GM21576 (cell line): Measurements from ENCODE around the gene MRPS18B.
"Not testable (repeated sequence)": the region's sequence is repeated elsewhere in the genome, so short reads cannot be mapped to it uniquely, and the experiment has no call there.

Experiments
- ATAC-seq: cut with Tn5 transposase; IDR thresholded peaks from one replicate; pipeline ENCODE4 v1.9.1; 2021; ENCODE audit warnings: mild to moderate bottlenecking, moderate library complexity; ENCODE audit not compliant: unreplicated experiment

The MRPS18B gene

GRCh38 chr6:30617565-30618269, at the start of gene MRPS18B:
TSS of gene MRPS18B (plus strand) at chr6:30617840. CDS start at chr6:30617866, 26 bp downstream.
- peak; percentile 70 for ATAC-seq

- ATAC-seq: no peak
Measured at GRCh38 chr6:30568245-30568644, 49.4 kb upstream of the MRPS18B start.

GRCh38 chr6:30570263-30570662, 47.4 kb upstream of the MRPS18B start:
- no peak for ATAC-seq

GRCh38 chr6:30570740-30571074, 46.9 kb upstream of the MRPS18B start:
- peak; percentile 7 for ATAC-seq

GRCh38 chr6:30571075-30571761, 46.4 kb upstream of the MRPS18B start, which contains the start of gene ABCF1:
TSS of gene ABCF1 (plus strand) at chr6:30571442. CDS start at chr6:30571488, 46 bp downstream.
- peak; percentile 91 for ATAC-seq

GRCh38 chr6:30571762-30572082, 45.9 kb upstream of the MRPS18B start:
- ATAC-seq: no peak

GRCh38 chr6:30572148-30572547, 45.5 kb upstream of the MRPS18B start:
- no peak for ATAC-seq

- no peak for ATAC-seq
Measured at GRCh38 chr6:30573113-30573512, 44.5 kb upstream of the MRPS18B start.

GRCh38 chr6:30578051-30578450, 39.6 kb upstream of the MRPS18B start:
- no peak for ATAC-seq

- no peak for ATAC-seq
Measured at GRCh38 chr6:30583921-30584320, 33.7 kb upstream of the MRPS18B start.

GRCh38 chr6:30589754-30590358, 27.8 kb upstream of the MRPS18B start:
- no peak for ATAC-seq

GRCh38 chr6:30590509-30590908, 27.1 kb upstream of the MRPS18B start:
- no peak for ATAC-seq

GRCh38 chr6:30591008-30591407, 26.6 kb upstream of the MRPS18B start:
- no peak for ATAC-seq

GRCh38 chr6:30592287-30592686, 25.4 kb upstream of the MRPS18B start:
- no peak for ATAC-seq

- not testable (repeated sequence) for ATAC-seq
Measured at GRCh38 chr6:30597315-30598144, 20.1 kb upstream of the MRPS18B start.

- ATAC-seq: no peak
Measured at GRCh38 chr6:30598912-30599624, 18.6 kb upstream of the MRPS18B start.

GRCh38 chr6:30599625-30600324, 17.9 kb upstream of the MRPS18B start:
- ATAC-seq: no peak

- no peak for ATAC-seq
Measured at GRCh38 chr6:30600451-30600961, 17.1 kb upstream of the MRPS18B start.

GRCh38 chr6:30601436-30601814, 16.2 kb upstream of the MRPS18B start:
- ATAC-seq: no peak
